ENCODE measurements around the gene SPAG16.

DNA sequence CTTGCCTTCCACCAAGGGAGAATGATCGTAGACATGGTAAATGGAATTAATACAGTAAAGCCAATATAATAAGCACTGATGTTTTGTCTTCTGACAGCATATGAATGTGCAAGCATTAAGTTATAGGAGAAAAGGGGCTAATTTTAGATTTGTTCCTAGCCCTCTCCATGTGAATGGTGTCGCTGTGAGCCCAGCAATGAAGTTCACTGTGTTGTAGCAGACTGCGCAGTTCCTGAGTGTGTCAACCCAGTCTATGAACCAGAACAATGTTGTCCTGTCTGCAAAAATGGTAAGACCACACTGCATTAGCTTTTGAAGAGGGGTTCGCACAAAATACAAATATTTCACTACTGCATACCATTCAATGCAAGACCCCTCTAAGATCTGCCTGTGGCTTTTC lies 1152.2 kb downstream of the SPAG16 start:
- no peak for TF ChIP-seq EZH2 (IDR thresholded peaks at IDR 0.05; ENCODE audit: borderline replicate concordance, insufficient read depth, low read depth, low read length, poor library complexity, severe bottlenecking)
- TF ChIP-seq CTCF (IDR thresholded peaks at IDR 0.05) = no peak

Measured in B cell (primary cell).